SKM-1 (cell line): ENCODE data around the gene NINJ1.
"Not testable (repeated sequence)": the region's sequence is repeated elsewhere in the genome, so short reads cannot be mapped to it uniquely, and the experiment has no call there.

Experiments used
- DNase-seq: peaks from one replicate; lab custom pipeline; 2025; ENCODE audit not compliant: unreplicated experiment; lab: John Stamatoyannopoulos, UW

Gene NINJ1

GRCh38 chr9:93161786-93162562 is 27.9 kb upstream of the NINJ1 start:
- DNase-seq = no peak

GRCh38 chr9:93159601-93160471 is 25.8 kb upstream of the NINJ1 start:
- DNase-seq = no peak

- DNase-seq = no peak
These were observed 22.5 kb upstream of the NINJ1 start for GRCh38 chr9:93156475-93157008.

GRCh38 chr9:93155716-93156474 is 21.8 kb upstream of the NINJ1 start:
- DNase-seq = no peak

GRCh38 chr9:93154293-93154903 is 20.3 kb upstream of the NINJ1 start:
- DNase-seq = peak; percentile 28

- no peak for DNase-seq
These were observed 17.2 kb upstream of the NINJ1 start for GRCh38 chr9:93151097-93151784.

- DNase-seq = no peak
These were observed 15.3 kb upstream of the NINJ1 start for GRCh38 chr9:93149361-93149760.

GRCh38 chr9:93148721-93149120 is 14.7 kb upstream of the NINJ1 start:
- DNase-seq = no peak

GRCh38 chr9:93147632-93148031 is 13.6 kb upstream of the NINJ1 start:
- DNase-seq = no peak

- DNase-seq = not testable (repeated sequence)
These were observed 12.6 kb upstream of the NINJ1 start for GRCh38 chr9:93146696-93147095.

- DNase-seq = no peak
These were observed 9.9 kb upstream of the NINJ1 start for GRCh38 chr9:93143830-93144530.

GRCh38 chr9:93141771-93142483 is 7.9 kb upstream of the NINJ1 start:
- DNase-seq = no peak

- no peak for DNase-seq
These were observed 5.5 kb upstream of the NINJ1 start for GRCh38 chr9:93139365-93140182.

- DNase-seq = no peak
These were observed 4.2 kb upstream of the NINJ1 start for GRCh38 chr9:93138171-93138764.

GRCh38 chr9:93137362-93137761 is 3.3 kb upstream of the NINJ1 start:
- DNase-seq = no peak

- no peak for DNase-seq
These were observed 2.0 kb upstream of the NINJ1 start for GRCh38 chr9:93136011-93136440.

- no peak for DNase-seq
These were observed 841 bp upstream of the NINJ1 start for GRCh38 chr9:93134740-93135444.
